CD4-positive, alpha-beta T cell treated with Interleukin-15 for 4 hours (primary cell): ENCODE data around the gene SLC25A6.
"Not testable (repeated sequence)": the region's sequence is repeated elsewhere in the genome, so short reads cannot be mapped to it uniquely, and the experiment has no call there.

Experiments
- DNase-seq: peaks from one replicate; pipeline ENCODE4 v3.0.0-alpha.2; 2020; ENCODE audit warnings: low spot score

The SLC25A6 gene

DNA sequence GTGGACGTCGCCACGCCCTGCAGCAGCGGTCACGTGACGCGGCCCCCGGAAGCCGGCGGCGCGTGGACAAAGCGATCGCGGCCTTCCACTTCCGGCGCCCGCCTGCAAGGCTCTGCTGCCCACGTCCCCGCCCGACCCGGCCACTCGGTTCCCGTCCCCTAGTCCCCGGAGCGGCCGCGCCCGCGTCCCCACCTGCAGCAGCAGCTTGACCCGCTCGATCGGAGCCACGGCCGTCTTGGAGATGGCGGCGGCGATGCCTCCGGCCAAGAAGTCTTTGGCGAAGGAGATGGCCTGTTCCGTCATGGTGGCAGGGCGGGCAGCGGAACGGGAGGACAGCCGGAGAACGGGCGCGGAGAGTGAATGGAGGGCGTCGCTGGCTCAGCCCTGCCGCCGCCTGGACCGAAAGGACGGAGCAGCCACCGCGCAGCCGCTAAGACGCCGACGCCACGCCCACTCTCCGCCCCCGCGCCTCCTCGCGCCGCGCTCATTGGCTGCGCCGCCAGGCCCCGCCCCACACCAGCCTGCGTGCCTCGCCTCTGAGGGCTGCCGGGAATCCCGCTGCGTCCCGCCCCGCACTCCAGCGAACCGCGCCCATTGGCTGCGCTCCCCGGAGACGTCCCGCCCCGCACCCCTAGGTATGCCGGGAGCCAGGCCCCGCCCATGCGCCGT lies at the start of gene SLC25A6:
TSS of gene SLC25A6 (minus strand) at position 407 of the 669 bp plus-strand sequence. CDS start at position 303, 104 bp downstream.
- DNase-seq, result peak; percentile 99

DNA sequence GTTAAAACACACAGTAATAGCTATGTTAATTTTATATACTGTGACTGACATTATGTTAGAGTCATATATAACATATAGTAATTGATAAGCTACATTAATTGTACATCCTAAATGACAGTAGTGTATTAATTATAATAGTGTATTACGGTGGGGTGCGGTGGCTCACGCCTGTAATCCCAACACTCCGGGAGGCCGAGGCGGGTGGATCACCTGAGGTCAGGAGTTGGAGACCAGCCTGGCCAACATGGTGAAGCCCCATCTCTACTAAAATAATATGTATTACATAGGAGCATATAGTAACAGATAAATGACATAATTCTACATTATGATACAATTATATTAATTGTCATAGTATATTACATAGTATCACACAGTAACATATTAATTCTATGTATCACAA lies 48.6 kb upstream of the SLC25A6 start:
- no peak for DNase-seq

DNA sequence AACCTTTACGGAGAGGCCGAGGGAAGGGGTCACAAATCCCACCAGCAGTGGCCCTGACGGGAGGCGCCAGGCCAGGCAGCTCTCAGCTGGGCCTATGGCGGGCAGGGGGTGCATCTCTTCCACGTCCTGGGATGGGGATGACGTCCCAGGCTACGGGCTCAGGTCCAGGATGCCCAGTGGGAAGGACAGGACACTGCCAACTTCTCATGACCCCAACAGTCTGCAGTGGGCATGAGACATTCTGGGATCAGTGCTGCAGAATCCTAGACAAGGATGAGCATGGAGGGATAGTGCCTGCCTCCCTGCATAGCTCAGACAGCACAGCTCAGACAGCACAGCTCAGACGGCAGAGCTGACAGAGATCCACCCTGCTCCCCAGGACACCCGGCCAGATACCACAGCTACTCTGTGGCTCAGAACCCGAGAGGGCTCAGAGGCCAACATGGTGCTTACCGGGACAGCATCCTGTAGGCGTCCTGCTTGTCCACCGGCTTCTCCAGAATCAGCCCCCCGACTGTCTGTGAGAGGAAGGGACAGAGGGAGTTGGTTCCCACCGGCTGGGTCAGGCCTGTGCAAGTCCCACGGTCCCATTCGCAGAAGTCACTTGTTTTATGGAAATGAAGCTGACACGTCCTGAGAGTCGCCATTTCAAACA lies 43.5 kb upstream of the SLC25A6 start:
- no peak for DNase-seq

DNA sequence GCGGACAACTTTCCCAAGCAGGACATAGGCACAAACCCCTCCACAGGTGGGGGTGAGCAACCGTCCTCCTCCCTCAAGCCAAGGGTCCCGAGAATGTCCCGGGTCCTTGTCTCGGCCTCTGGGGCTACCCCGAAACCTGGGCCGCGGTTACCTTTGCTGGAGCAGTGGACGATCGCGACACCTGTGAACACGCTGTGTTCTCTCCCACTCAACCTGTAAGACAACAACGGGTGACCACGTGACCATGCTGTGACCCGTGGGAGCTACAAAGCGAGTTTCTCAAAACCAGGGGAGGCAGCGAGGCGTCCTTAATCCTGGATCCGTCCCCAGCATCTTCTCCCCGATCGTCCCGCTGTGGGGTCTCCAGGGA lies 42.9 kb upstream of the SLC25A6 start:
- DNase-seq, result no peak

DNA sequence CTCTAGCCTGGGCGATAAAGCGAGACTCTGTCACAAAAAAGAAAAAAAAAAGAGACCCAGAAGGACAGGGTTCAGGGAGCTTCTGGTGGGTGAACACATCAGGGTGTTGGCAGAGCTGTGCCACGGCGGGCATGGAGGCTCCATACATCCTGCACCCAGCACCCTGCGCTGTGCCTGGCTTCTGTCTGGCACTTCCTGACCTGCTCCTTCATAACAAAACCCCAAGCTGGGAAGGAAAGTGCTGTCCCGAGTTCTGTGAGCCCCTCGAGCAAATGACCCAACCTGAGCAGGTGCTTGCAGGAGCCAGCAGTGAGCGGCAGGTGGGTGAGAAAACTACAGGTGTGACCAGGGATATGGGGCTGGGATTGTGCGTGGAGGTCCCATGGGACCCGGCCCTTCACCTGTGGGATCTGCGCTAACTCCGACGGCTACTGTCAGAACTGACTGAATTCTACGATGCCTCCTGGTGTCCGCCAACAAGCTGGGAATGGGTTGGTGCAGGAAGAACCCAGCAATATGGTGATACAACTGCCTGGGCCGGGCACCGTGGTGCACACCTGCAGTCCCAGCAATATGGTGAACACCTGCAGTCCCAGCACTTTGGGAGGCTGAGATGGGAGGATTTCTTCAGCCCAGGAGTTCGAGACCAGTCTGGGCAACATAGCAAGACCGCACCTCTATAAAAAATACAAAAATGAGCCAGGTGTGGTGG lies 41.9 kb upstream of the SLC25A6 start:
- no peak for DNase-seq

DNA sequence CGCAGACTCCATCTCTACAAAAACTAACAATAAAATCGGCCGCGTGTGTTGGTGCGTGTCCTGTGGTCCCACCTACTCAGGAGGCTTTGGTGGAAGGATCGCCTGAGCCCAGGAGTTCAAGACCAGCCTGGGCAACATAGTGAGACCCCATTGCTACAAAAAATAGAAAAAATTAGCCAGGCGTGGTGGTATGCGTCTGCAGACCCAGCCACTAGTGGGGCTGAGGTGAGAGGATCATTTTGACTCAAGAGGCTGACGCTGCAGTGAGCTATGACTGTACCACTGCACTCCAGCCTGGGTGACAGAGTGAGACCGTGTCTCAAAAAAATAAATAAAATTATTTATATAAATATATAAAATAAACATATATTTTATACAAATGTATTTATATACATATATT lies 38.5 kb upstream of the SLC25A6 start:
- DNase-seq, result no peak

DNA sequence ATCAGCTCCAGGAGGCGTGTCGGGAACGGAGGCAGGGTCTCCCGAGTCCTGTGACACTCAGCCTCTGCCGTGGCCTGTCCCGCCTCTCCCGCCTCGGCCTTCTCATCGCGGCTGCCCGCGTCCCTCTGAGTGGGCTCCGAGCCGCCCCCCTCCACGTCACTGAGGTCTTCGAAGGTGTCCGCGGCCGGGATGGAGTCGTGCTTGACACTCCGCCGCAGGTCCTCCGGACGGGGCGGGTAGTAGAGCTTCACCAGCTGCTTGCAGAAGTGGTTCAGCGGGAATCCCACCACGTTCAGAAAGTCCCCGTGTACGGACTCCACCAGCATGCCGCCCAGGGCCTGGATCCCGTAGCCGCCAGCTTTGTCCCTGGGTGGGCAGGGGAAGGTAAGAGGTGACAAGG lies 35.8 kb upstream of the SLC25A6 start:
- no peak for DNase-seq

DNA sequence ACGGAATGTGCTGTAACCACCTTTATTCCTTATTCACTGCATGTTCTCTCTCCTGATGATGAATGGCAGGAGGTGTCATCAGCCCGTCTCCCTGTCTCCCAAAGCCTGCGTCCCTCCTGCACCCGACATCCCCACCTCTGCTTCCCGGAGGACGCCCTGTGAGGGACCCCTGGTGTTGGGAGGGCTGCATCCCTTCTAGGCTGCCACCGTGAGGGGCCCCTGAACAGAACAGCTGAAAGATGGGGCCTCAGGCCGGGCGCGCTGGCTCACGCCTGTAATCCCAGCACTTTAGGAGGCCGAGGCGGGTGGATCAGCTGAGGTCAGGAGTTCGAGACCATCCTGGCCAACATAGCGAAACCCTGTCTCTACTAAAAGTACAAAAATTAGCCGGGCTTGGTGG lies 34.4 kb upstream of the SLC25A6 start:
- not testable (repeated sequence) for DNase-seq

DNA sequence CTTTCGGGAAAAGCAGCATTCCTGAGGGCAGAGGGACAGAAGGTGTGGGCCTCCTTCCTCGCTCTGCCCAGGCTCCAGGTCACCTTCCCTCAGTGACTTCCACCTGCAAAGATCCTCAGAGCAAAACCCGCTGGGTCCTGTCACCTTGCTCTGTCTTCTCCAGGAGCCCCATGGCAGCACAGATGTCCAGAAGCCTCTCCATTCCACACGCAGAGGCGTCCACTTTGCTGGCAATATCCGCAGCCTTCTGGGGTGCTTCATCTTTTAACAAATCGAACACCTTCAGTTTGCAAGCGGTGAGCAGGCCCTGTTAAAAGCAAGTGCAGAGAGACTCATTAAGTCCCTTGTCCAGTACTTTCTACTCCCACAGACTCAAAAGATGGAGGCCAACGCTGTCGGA lies 33.5 kb upstream of the SLC25A6 start:
- DNase-seq, result no peak

DNA sequence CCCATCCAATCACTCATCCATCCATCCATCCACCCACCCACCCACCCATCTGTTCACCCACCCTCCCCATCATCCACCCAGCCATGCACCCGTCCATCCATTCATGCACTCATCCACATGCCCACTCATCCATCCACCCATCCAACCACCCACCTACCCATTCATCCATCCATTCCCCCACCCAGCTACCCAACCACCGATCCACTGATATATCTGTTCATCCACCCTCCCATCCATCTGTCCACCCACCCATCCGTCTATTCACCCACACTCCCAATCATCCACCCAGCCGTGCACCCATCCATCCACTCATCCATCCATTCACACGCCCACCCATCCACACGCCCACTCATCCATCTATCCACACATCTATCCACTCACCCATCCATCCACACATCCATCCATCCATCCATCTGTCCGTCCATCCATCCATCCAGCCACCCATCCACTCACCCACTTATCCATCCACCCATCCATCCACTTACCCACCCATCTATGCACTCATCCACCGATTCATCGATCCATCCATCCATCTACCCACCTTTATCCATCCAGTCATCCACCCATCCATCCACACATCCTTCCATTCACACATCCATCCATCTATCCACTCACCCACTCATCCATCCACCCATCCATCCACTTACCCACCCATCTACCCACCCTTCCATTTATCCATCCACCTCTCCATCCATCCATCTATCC lies 32.4 kb upstream of the SLC25A6 start:
- DNase-seq, result no peak

DNA sequence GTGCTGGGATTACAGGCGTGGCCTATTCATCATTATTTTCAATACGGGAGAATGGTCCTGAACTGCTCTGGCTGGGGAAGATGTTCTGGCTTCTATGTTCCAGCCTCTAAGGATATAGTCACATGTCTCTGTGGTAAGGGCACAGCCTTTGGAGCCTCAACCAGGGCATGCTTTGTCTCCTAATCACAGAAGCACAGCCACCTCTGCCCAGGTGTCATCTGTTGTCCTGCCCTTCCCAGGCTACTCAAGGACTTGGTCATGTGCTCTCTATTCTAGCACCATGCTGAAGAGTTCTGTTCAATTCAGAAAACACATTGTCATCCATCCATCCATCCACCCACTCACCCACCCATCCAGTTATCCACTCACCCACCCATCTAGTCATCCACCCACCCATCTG lies 31.3 kb upstream of the SLC25A6 start:
- no peak for DNase-seq

DNA sequence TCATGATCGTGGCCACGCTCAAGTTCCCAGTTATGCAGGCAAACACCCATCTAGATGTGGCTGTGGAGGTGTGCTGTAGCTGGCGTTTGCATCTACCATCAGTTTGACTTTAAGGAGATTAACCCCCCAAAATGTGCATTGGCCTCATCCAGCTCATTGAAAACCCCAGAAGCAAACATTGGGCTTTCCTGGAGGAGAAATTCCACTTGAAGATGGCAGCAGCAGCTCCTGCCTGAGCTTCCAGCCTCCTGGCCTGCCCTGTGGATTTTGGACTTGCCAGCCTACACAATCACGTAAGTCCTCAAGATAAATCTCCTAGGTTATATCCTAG lies 30.2 kb upstream of the SLC25A6 start:
- no peak for DNase-seq

DNA sequence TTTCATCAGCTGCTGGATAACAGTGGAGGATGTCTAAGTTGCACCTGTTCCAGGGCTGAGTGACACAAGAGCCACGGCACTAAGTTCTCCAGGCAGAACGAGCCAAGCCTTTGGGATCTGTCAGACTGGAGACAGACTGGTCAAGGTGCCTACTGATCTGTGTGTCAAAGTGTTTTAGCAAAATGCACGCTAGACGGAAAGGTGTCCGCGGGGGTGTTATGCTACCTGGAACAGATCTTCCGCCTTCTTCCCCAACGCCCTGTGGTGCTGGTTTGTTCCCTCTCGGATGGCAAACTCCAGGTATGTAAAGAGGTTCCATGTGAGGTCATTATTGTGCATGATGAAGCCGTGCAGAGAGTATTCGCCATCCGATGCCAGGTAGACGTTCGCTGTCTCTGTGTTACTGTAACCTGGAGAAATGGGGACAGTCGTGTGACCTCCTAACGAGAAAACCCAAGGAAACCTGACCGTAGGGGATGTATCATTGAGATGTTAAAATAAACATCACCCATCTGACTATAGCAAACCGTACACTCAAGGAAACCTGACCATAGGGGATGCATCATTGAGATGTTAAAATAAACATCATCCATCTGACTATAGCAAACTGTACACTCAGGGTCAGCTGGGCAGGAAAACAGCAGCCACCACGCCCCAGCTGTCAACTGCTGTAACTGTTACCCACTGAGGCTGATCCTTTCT lies 29.7 kb upstream of the SLC25A6 start:
- no peak for DNase-seq

DNA sequence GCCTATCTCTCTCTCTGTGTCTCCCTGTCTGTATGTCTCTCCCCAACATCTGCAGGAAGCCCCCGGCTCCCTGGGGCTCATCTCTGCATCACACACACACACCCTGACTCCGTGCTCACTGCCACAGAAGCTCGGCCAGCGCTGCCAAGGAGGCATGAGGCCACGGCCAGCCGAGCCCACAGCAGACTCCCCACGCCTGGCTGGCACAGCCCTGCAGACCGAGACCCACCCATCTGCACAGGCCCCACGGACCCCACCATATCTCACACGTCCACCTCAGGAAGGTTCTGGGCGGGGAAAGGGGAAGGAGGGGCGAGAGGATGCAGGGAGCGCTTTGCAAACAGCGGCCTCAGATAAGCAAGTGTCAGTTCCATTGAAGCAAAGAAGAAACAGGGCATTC lies 28.5 kb upstream of the SLC25A6 start:
- no peak for DNase-seq

DNA sequence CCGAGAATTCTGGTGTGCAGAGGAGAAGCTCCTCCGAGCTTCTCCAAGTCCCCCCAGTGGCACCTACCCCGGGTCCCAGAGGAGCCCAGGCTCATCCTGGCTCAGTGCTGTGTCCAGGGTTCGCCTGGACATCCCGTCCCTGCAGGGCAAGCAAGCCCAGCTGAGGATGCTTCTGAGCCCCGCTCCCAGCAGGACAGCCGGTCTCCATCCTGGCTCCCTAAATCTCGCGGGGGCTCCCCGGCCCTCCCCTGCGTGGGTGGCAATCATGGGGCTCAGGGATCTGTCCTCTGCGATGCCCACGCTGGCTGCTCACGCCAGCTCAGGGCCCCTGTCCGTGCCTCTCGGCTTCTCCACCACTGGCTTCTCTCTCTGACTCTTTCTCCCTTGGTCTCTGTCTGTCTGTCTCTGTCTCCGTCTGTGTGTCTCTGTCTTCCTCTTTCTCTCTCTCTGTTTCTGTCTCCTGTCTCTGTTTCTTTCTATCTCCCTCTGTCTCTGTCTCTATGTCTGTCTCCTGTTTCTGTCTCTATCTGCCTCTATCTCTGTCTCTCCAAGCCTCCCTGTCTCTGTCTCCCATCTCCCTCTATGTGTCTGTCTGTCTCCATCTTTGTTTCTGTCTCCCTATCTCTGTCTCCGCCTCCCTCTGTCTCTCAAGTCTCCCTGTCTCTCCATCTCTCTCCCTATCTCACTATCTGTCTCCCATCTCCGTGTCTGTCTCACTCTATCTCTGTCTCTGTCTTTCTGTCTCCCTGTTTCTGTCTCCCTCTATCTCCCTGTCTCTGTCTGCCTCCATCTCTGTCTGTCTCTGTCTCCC lies 27.8 kb upstream of the SLC25A6 start:
- DNase-seq, result no peak

DNA sequence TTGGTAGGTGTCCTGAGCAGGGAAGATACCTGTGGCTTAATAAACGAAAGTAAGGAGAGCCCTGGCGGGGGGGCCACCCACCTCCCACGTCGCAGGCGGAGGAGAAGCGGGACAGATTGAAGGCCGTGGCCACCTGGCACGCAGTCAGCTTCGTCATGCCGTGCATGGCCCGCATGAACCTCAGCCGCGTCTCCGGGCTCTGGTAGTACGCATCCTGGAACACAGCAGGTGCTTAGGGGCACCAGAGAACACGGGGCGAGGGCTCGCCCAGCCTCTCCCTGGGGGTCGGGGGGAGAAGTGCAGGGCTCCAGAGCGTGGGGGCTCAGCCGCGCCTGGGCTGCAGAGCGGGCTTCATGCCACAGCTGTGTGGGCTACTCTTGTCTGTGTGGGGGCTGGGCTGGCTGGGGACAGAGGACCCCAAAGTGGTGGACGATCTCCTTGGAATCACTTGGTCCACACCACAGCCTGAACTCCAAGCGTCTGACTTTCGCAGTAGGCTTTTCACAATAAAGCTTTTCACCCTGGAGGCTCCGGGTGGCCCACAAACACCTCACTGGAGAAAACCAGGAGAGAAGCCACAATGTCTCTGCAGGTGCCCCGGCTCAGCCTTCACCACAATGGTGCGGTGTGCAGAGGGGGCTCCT lies 27.1 kb upstream of the SLC25A6 start:
- no peak for DNase-seq

DNA sequence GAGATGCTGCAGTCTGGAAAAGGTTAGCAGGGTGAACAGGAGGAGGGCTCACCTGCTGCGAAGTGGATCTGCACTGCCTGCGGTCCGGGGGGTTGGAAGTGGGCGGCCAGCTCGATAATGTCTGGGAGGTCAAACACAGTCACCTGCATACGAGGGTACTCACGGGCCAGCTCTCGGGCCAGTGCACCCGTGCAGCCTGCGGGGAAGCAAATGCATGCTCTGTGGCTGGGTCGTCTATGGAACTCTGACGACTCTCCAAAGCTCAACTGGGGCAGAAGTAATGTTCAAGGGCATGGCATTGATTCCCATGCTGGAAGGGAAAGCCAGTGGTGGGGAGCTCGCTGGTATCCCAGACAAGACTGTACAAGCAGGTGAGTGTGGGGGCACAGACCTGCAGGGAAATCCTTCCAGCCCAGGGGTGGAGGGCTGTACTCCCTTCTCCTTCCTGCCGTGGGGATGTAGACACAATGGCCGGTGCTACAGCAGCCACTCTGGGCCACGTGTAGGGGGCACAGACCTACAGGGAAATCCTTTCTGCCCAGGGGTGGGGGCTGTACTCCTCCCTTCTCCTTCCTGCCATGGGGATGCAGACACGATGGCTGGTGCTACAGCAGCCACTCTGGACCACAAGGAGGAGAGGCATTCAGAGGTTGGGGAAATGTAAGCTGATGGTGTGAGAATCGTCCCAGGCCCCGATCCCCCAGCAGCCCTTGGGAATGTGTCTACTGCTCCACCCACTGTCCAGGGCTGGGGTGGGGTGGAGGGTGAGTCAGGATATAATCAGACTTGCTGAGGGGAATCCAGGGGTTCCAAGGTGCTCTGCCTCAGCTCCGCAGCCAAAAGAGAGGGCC lies 26.2 kb upstream of the SLC25A6 start:
- DNase-seq, result no peak

DNA sequence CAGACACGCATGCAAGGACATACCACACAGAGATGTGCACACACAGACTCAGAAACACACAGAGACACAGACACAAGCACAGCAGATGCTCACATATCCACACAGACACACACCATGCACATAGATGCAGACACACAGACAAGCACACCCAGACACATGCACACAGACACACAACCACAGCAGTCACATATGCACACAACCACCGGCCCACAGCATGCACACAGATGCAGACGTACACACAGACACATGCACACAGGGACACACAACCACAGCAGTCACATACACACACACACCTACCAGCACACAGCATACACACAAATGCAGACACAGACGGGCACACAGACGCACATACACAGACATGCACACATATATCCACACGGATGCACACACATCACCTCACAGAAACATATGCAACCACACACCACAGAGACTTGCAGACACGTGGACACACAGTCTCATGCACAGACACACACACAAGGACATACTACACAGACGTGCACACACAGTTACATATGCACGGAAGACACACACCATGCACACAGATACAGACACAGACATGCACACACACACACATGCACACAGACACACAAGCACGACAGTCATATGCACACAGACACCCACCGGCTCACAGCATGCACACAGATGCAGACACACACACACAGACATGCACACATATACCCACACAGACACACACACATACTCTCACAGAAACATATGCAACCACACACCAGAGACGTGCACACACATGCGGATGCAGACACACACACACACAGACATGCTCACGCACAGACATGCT lies 25.2 kb upstream of the SLC25A6 start:
- no peak for DNase-seq

DNA sequence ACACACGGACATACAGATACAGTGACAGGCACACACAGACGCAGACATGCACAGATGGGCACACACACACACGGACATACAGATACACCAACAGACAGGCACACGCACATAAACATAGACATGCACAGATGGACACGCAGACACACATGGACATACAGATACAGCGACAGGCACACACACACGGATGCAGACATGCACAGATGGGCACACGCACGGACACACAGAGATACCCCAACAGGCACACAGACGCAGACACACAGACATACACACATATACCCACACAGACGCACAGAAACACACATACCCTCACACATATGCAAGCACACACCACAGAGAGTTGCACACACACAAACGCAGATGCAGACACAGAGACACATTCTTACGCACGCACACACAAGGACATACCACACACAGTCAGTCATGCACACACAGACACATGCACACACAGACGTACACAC lies 24.4 kb upstream of the SLC25A6 start:
- DNase-seq, result no peak
